NCI-H446 treated with DMSO at 0.1 percent for 48 hours (cell line): Measurements from ENCODE around the gene VSX2.

Source experiments
- DNase-seq: peaks from one replicate; lab custom pipeline; 2025; lab: John Stamatoyannopoulos, UW

VSX2 gene

GRCh38 chr14:74238974-74239847 is at the start of gene VSX2:
VSX2 (plus strand) TSS chr14:74239449; CDS start chr14:74239562, 113 bp downstream.
- no peak for DNase-seq

GRCh38 chr14:74190927-74191575 is 48.2 kb upstream of the VSX2 start:
- DNase-seq = no peak

GRCh38 chr14:74194506-74195274 is 44.6 kb upstream of the VSX2 start:
- no peak for DNase-seq

- no peak for DNase-seq
Observed at GRCh38 chr14:74195623-74196022, 43.6 kb upstream of the VSX2 start.

- no peak for DNase-seq
Observed at GRCh38 chr14:74198441-74199234, 40.6 kb upstream of the VSX2 start.

- DNase-seq = no peak
Observed at GRCh38 chr14:74202113-74202512, 37.1 kb upstream of the VSX2 start.

- no peak for DNase-seq
Observed at GRCh38 chr14:74203639-74204038, 35.6 kb upstream of the VSX2 start.

- no peak for DNase-seq
Observed at GRCh38 chr14:74204491-74204890, 34.8 kb upstream of the VSX2 start.

- no peak for DNase-seq
Observed at GRCh38 chr14:74205882-74206281, 33.4 kb upstream of the VSX2 start.

- DNase-seq = no peak
Observed at GRCh38 chr14:74207943-74208342, 31.3 kb upstream of the VSX2 start.

GRCh38 chr14:74208642-74209041 is 30.6 kb upstream of the VSX2 start:
- no peak for DNase-seq

GRCh38 chr14:74211945-74212580 is 27.2 kb upstream of the VSX2 start:
- no peak for DNase-seq

GRCh38 chr14:74213907-74214803 is 25.1 kb upstream of the VSX2 start:
- no peak for DNase-seq

GRCh38 chr14:74216671-74217070 is 22.6 kb upstream of the VSX2 start:
- DNase-seq = no peak

GRCh38 chr14:74217672-74218448 is 21.4 kb upstream of the VSX2 start:
- no peak for DNase-seq

GRCh38 chr14:74218462-74218861 is 20.8 kb upstream of the VSX2 start:
- DNase-seq = no peak

- no peak for DNase-seq
Observed at GRCh38 chr14:74219277-74220205, 19.7 kb upstream of the VSX2 start.

GRCh38 chr14:74220991-74221390 is 18.3 kb upstream of the VSX2 start:
- DNase-seq = no peak
